B cell (primary cell): ENCODE data around the gene PMIS2. TPM values are rescaled to one million over a fixed set of nuclear protein-coding genes. Genes with fewer than 3 reads are reported as not detected.
"Not testable (repeated sequence)": the region's sequence is repeated elsewhere in the genome, so short reads cannot be mapped to it uniquely, and the experiment has no call there.

Experiments used
- ATAC-seq: fragments of 200-7000 bp; cut with Tn5 transposase; one replicate; pipeline ENCODE4 v1.10.0; 2021; ENCODE audit warnings: low read depth, mild to moderate bottlenecking, moderate number of reproducible peaks, moderate library complexity
- CTCF ChIA-PET: fragments of 350-600 bp; sonication (Branson Sonifier 250); formaldehyde crosslinking; loops from one replicate; lab custom pipeline; 2021; ENCODE audit warnings: antibody characterized with exemption, inconsistent platforms; lab: Charles Lee
- POLR2A ChIA-PET: fragments of 350-600 bp; sonication (Branson Sonifier 250); formaldehyde crosslinking; loops from one replicate; lab custom pipeline; 2021; ENCODE audit warnings: antibody characterized with exemption; lab: Charles Lee
- DNase-seq: peaks from one replicate; pipeline ENCODE4 v3.0.0; 2013
- H2AFZ ChIP-seq: 2 replicates; pipeline ENCODE4 v1.6.1; 2012; ENCODE audit warnings: mild to moderate bottlenecking, low read depth, low read length; ENCODE audit not compliant: insufficient read depth, poor library complexity, severe bottlenecking
- H3K27ac ChIP-seq, 2 donors: 1 replicate in 1 of 2; 2 replicates in 1 of 2; pipeline ENCODE4 v1.5.1; 2012 to 2013; ENCODE audit warnings: low read length in 2 of 2, mild to moderate bottlenecking in 2 of 2, moderate library complexity in 1 of 2
- H3K27me3 ChIP-seq, 4 experiments: fragments of 200-600 bp in 1 of 4; sonication (generic) in 1 of 4; replicated peaks in 1 of 4; 1 replicate in 2 of 4; 2 replicates in 2 of 4; pipeline versions ENCODE4 v1.6.1 to v1.7.0; 2013 to 2016; ENCODE audit warnings: low read length in 3 of 4, mild to moderate bottlenecking in 2 of 4, mixed read lengths in 1 of 4, moderate library complexity in 1 of 4; ENCODE audit not compliant: insufficient read depth in 4 of 4, control insufficient read depth in 3 of 4; ENCODE audit errors: control extremely low read depth in 1 of 4
- H3K36me3 ChIP-seq, 2 experiments: replicated peaks in 1 of 2; 1 replicate in 1 of 2; 2 replicates in 1 of 2; pipeline versions ENCODE4 v1.6.1 to v1.7.1; 2013; ENCODE audit warnings: low read length in 1 of 2; ENCODE audit not compliant: insufficient read depth in 2 of 2, control insufficient read depth in 1 of 2; ENCODE audit errors: control extremely low read depth in 1 of 2, extremely low read depth in 1 of 2
- H3K4me1 ChIP-seq, 2 donors: fragments of 200-600 bp in 1 of 2; sonication (generic) in 1 of 2; 1 replicate in 1 of 2; 2 replicates in 1 of 2; pipeline versions ENCODE4 v1.5.1 to v1.6.1; 2013 to 2017; ENCODE audit warnings: low read length in 2 of 2; ENCODE audit not compliant: control insufficient read depth in 2 of 2, insufficient read depth in 2 of 2
- H3K4me2 ChIP-seq: replicated peaks from 2 replicates; pipeline ENCODE3; 2012; ENCODE audit warnings: mild to moderate bottlenecking, low read depth, low read length; ENCODE audit not compliant: poor library complexity, severe bottlenecking
- H3K4me3 ChIP-seq, 5 experiments: fragments of 200-600 bp in 1 of 5; sonication (generic) in 1 of 5; 1 replicate in 3 of 5; 2 replicates in 2 of 5; pipeline versions ENCODE4 v1.5.1 to v1.7.0; 2011 to 2016; ENCODE audit warnings: low read length in 4 of 5, mild to moderate bottlenecking in 4 of 5, low read depth in 2 of 5, control low read depth in 1 of 5, moderate library complexity in 1 of 5; ENCODE audit not compliant: insufficient read depth in 1 of 5; ENCODE audit errors: control extremely low read depth in 1 of 5, extremely low read depth in 1 of 5
- H3K79me2 ChIP-seq: fragments of 200-600 bp; sonication (generic); one replicate; pipeline ENCODE4 v1.6.0; 2016; ENCODE audit warnings: low read length; ENCODE audit not compliant: control insufficient read depth, insufficient read depth
- H3K9ac ChIP-seq: fragments of 200-600 bp; sonication (generic); 2 replicates; pipeline ENCODE4 v1.6.1; 2017; ENCODE audit warnings: mild to moderate bottlenecking, low read length, moderate library complexity
- H3K9me3 ChIP-seq, 3 donors: one replicate each; pipeline versions ENCODE4 v1.6.1 to v1.7.1; 2013; ENCODE audit warnings: low read length in 2 of 3; ENCODE audit not compliant: control insufficient read depth in 2 of 3, insufficient read depth in 1 of 3; ENCODE audit errors: control extremely low read depth in 1 of 3
- H4K20me1 ChIP-seq: 2 replicates; pipeline ENCODE4 v1.6.0; 2012; ENCODE audit warnings: mild to moderate bottlenecking, low read length; ENCODE audit not compliant: insufficient read depth, control insufficient read depth, poor library complexity, severe bottlenecking
- H3K27ac Mint-ChIP-seq: one replicate; pipeline ENCODE4 v1.8.0; 2021; ENCODE audit warnings: mixed read lengths
- H3K27me3 Mint-ChIP-seq: one replicate; pipeline ENCODE4 v1.8.0; 2021; ENCODE audit warnings: mixed read lengths
- H3K4me1 Mint-ChIP-seq: one replicate; pipeline ENCODE4 v1.8.0; 2021; ENCODE audit warnings: mixed read lengths
- H3K4me3 Mint-ChIP-seq: one replicate; pipeline ENCODE4 v1.8.0; 2021; ENCODE audit warnings: mixed read lengths
- H3K9me3 Mint-ChIP-seq: one replicate; pipeline ENCODE4 v1.8.0; 2022; ENCODE audit warnings: mixed read lengths; ENCODE audit not compliant: insufficient read depth
- CTCF ChIP-seq: fragments of 200-600 bp; IDR thresholded peaks from one replicate; pipeline ENCODE4 v1.8.0; 2022; ENCODE audit warnings: antibody characterized with exemption, mild to moderate bottlenecking
- EZH2 ChIP-seq: IDR thresholded peaks from 2 replicates; pipeline ENCODE4 v1.6.1; 2012; ENCODE audit warnings: borderline replicate concordance, low read depth, mild to moderate bottlenecking, moderate library complexity, low read length; ENCODE audit not compliant: insufficient read depth, poor library complexity, severe bottlenecking
- WGBS: methylation state at CpG from one replicate; pipeline ENCODE4 v1.1.5; 2013; ENCODE audit warnings: missing lambda C conversion rate; ENCODE audit not compliant: insufficient coverage; 5-methylcytosine and 5-hydroxymethylcytosine counted together
- intact Hi-C: fragments of 100-400 bp; cut with micrococcal nuclease; formaldehyde crosslinking; loops from one replicate; pipeline ENCODE4 v1.10.0; 2022
- polyA plus RNA-seq: library from polyadenylated mRNA; depleted of rRNA; stranded (reverse); fragments of >200 nt; gene quantifications from 2 replicates; pipeline ENCODE4 v1.2.3, GENCODE V29; 2012
- total RNA-seq, 2 donors: library from RNA; stranded (reverse); fragments of 120-200 nt in 1 of 2; gene quantifications; 1 replicate in 1 of 2; 2 replicates in 1 of 2; pipeline versions ENCODE4 v1.2.3 to v1.2.4, GENCODE V29; 2013 to 2022

The PMIS2 gene
- total and polyA plus RNA-seq, 2 donors (not counting 1 experiment from before 2014, with no cell fraction given): not detected

- Histone ChIP-seq H4K20me1 (no peaks in the 10 kb centered on the region), H3K4me3 (no peak overlapping the region), H3K4me2 (no peak overlapping the region), H3K79me2 (no peaks in the 10 kb centered on the region), H3K9me3 (no peaks in the 10 kb centered on the region), H3K36me3 (no peaks in the 10 kb centered on the region), H2AFZ (peak overlapping the region; percentile 52), H3K27ac (no peak overlapping the region), H3K9ac (no peak overlapping the region), H3K4me1 (no peaks in the 10 kb centered on the region), H3K27me3 (peaks cover 0 to 7% (median 0%) of the 10 kb centered on the region in 4 experiments)
- ChIA-PET POLR2A (no interaction called here), CTCF (interaction anchor here (0.6 to 3.1 kb wide), 9 partner anchors 9 to 893 kb away, joined by 3 to 24 read pairs (median 4); no protein-coding TSS in a partner anchor)
- Mint-ChIP-seq H3K27me3 (peaks cover 16% of the 10 kb centered on the region), H3K27ac (no peak overlapping the region), H3K4me3 (no peak overlapping the region), H3K4me1 (no peaks in the 10 kb centered on the region), H3K9me3 (no peaks in the 10 kb centered on the region)
- ATAC-seq (no peak), DNase-seq (peak; percentile 64)
- 14% methylated on average over 7 of the region's 8 CpGs for WGBS
- no peak for TF ChIP-seq EZH2
- TF ChIP-seq CTCF: peak; percentile 59
- intact Hi-C loops: no loop called here
These were observed 6.3 kb downstream of the PMIS2 start for GRCh38 chr19:35592226-35592625.

- POLR2A ChIA-PET, H2AFZ ChIP-seq, H3K4me1 ChIP-seq, H3K36me3 ChIP-seq, DNase-seq, H3K9me3 ChIP-seq, H3K4me2 ChIP-seq, H3K27ac Mint-ChIP-seq, intact Hi-C loops, H3K9me3 Mint-ChIP-seq, H3K27ac ChIP-seq, H3K79me2 ChIP-seq, H3K4me3 Mint-ChIP-seq, H3K27me3 ChIP-seq, CTCF ChIA-PET, ATAC-seq, H3K9ac ChIP-seq, H3K4me3 ChIP-seq, H3K4me1 Mint-ChIP-seq, H4K20me1 ChIP-seq: not testable (repeated sequence)
- peaks cover 28% of the 10 kb centered on the region for H3K27me3 Mint-ChIP-seq
- 62% methylated on average over 2 of the region's 3 CpGs for WGBS
These were observed 9.1 kb downstream of the PMIS2 start for GRCh38 chr19:35595026-35595425.
